SIG-M5 treated with dmso at 0.1 percent for 504 hours (cell line): ENCODE data around the gene TMEM53.

Experiments used
- DNase-seq: peaks from one replicate; lab custom pipeline; 2025; ENCODE audit not compliant: unreplicated experiment; lab: John Stamatoyannopoulos, UW

The TMEM53 gene

GRCh38 chr1:44674113-44675000, at the start of gene TMEM53, which contains the start of gene ARMH1:
TMEM53 (minus strand) TSS chr1:44674481; CDS start chr1:44674391, 90 bp downstream.
ARMH1 (plus strand) TSS chr1:44674714; CDS start chr1:44689698, 14,984 bp downstream.
- peak; percentile 92 for DNase-seq

- DNase-seq = peak; percentile 94
Measured at GRCh38 chr1:44723496-44724295, 49.4 kb upstream of the TMEM53 start.

GRCh38 chr1:44723064-44723463, 48.8 kb upstream of the TMEM53 start:
- peak; percentile 28 for DNase-seq

- peak; percentile 98 for DNase-seq
Measured at GRCh38 chr1:44721485-44722361, 47.4 kb upstream of the TMEM53 start.

- no peak for DNase-seq
Measured at GRCh38 chr1:44720281-44720680, 46.0 kb upstream of the TMEM53 start.

- DNase-seq = no peak
Measured at GRCh38 chr1:44719318-44719717, 45.0 kb upstream of the TMEM53 start.

GRCh38 chr1:44718091-44718490, 43.8 kb upstream of the TMEM53 start:
- no peak for DNase-seq

GRCh38 chr1:44717653-44718052, 43.4 kb upstream of the TMEM53 start:
- no peak for DNase-seq

- no peak for DNase-seq
Measured at GRCh38 chr1:44717156-44717555, 42.9 kb upstream of the TMEM53 start.

GRCh38 chr1:44714944-44715571, 40.8 kb upstream of the TMEM53 start:
- DNase-seq = peak; percentile 85

GRCh38 chr1:44714532-44714931, 40.3 kb upstream of the TMEM53 start:
- no peak for DNase-seq

- DNase-seq = no peak
Measured at GRCh38 chr1:44713321-44713781, 39.1 kb upstream of the TMEM53 start.

GRCh38 chr1:44707959-44708831, 33.9 kb upstream of the TMEM53 start:
- DNase-seq = peak; percentile 75

- DNase-seq = no peak
Measured at GRCh38 chr1:44707112-44707881, 33.0 kb upstream of the TMEM53 start.

- DNase-seq = no peak
Measured at GRCh38 chr1:44705938-44706337, 31.7 kb upstream of the TMEM53 start.

GRCh38 chr1:44705470-44705869, 31.2 kb upstream of the TMEM53 start:
- no peak for DNase-seq

- DNase-seq = no peak
Measured at GRCh38 chr1:44701141-44701573, 26.9 kb upstream of the TMEM53 start.

- no peak for DNase-seq
Measured at GRCh38 chr1:44700573-44700972, 26.3 kb upstream of the TMEM53 start.
